Measurements from ENCODE around the gene EFNA4. TPM values are rescaled to one million over a fixed set of nuclear protein-coding genes. Genes with fewer than 3 reads are reported as not detected.
A peak's percentile ranks its signal among the peaks of the same experiment; 100 is the strongest.

The EFNA4 gene
- total RNA-seq, 4 donors from 2014 or later, result 0.41 to 0.87 (median 0.80) TPM

GRCh38 chr1:155038602-155039307 is 24.8 kb upstream of the EFNA4 start:
- DNase-seq (peak in 1 of 2 donors; percentile 45), ATAC-seq (peak; percentile 63 to 92)
- no peak overlapping the region for H3K4me3 ChIP-seq
- TF ChIP-seq CTCF (IDR thresholded peaks at IDR 0.05 in 4 of 5, conservative IDR thresholded peaks at IDR 0.05 in 1 of 5), result no peak
- TF ChIP-seq POLR2A (IDR thresholded peaks at IDR 0.05), result no peak
- no peaks in the 10 kb centered on the region for H3K36me3 ChIP-seq
- in situ Hi-C loops (cut with MboI; ENCODE audit: low sequenced_read_pairs in 4 of 4) (no loop called here), intact Hi-C loops (cut with DNase I; ENCODE audit: low total_unique reads) (no loop called here)
- peak overlapping the region; percentile 22 to 81 (median 48) for H3K27ac ChIP-seq
- peaks cover 0 to 10% of the 10 kb centered on the region in 2 donors for H3K4me1 ChIP-seq
- H3K27me3 ChIP-seq, result no peaks in the 10 kb centered on the region
- no peaks in the 10 kb centered on the region for H3K9me3 ChIP-seq

- peaks cover 0 to 10% of the 10 kb centered on the region in 2 donors for H3K4me1 ChIP-seq
- H3K9me3 ChIP-seq, result no peaks in the 10 kb centered on the region
- no peak overlapping the region for H3K4me3 ChIP-seq
- peak overlapping the region; percentile 22 to 81 (median 48) for H3K27ac ChIP-seq
- H3K27me3 ChIP-seq, result no peaks in the 10 kb centered on the region
- in situ Hi-C loops (cut with MboI; ENCODE audit: low sequenced_read_pairs in 4 of 4) (no loop called here), intact Hi-C loops (cut with DNase I; ENCODE audit: low total_unique reads) (no loop called here)
- ATAC-seq, result no peak
- no peaks in the 10 kb centered on the region for H3K36me3 ChIP-seq
- DNase-seq, result no peak
- TF ChIP-seq POLR2A (IDR thresholded peaks at IDR 0.05) (no peak), CTCF (IDR thresholded peaks at IDR 0.05 in 4 of 5, conservative IDR thresholded peaks at IDR 0.05 in 1 of 5) (no peak)
Observed at GRCh38 chr1:155039308-155039669, 24.3 kb upstream of the EFNA4 start.

- TF ChIP-seq CTCF (IDR thresholded peaks at IDR 0.05 in 4 of 5, conservative IDR thresholded peaks at IDR 0.05 in 1 of 5) (no peak), POLR2A (IDR thresholded peaks at IDR 0.05) (no peak)
- no peaks in the 10 kb centered on the region for H3K27me3 ChIP-seq
- ATAC-seq (no peak), DNase-seq (no peak)
- intact Hi-C loops (cut with DNase I; ENCODE audit: low total_unique reads) (no loop called here), in situ Hi-C loops (cut with MboI; ENCODE audit: low sequenced_read_pairs in 4 of 4) (no loop called here)
- no peaks in the 10 kb centered on the region for H3K9me3 ChIP-seq
- no peak overlapping the region for H3K27ac ChIP-seq
- H3K36me3 ChIP-seq, result no peaks in the 10 kb centered on the region
- peaks cover 9 to 14% of the 10 kb centered on the region in 2 donors for H3K4me1 ChIP-seq
- H3K4me3 ChIP-seq, result no peak overlapping the region
Observed at GRCh38 chr1:155040358-155041093, 23.0 kb upstream of the EFNA4 start.

- TF ChIP-seq CTCF (IDR thresholded peaks at IDR 0.05 in 4 of 5, conservative IDR thresholded peaks at IDR 0.05 in 1 of 5), result no peak
- no peak for TF ChIP-seq POLR2A (IDR thresholded peaks at IDR 0.05)
- Histone ChIP-seq H3K4me3 (no peak overlapping the region), H3K9me3 (no peaks in the 10 kb centered on the region), H3K4me1 (peaks cover 9 to 14% of the 10 kb centered on the region in 2 donors), H3K36me3 (no peaks in the 10 kb centered on the region), H3K27me3 (no peaks in the 10 kb centered on the region), H3K27ac (no peak overlapping the region)
- ATAC-seq (no peak), DNase-seq (no peak)
- in situ Hi-C loops (cut with MboI; ENCODE audit: low sequenced_read_pairs in 4 of 4) (no loop called here), intact Hi-C loops (cut with DNase I; ENCODE audit: low total_unique reads) (no loop called here)
Observed at GRCh38 chr1:155042789-155043188, 20.8 kb upstream of the EFNA4 start.
